Activated CD4-positive, alpha-beta T cell treated with anti-CD3 and anti-CD28 coated beads, Interleukin-2, amount 10 ng/mL, durations not matched to agents 7 days and 5 days (primary cell): ENCODE measurements around the gene RIMS3. TPM values are rescaled to one million over a fixed set of nuclear protein-coding genes. Genes with fewer than 3 reads are reported as not detected.

Source experiments
- CTCF ChIA-PET: fragments of 350-600 bp; sonication (Branson Sonifier 250); formaldehyde crosslinking; loops from one replicate; lab custom pipeline; 2021; ENCODE audit warnings: antibody characterized with exemption; lab: Charles Lee
- POLR2A ChIA-PET: fragments of 350-600 bp; sonication (Branson Sonifier 250); formaldehyde crosslinking; loops from one replicate; lab custom pipeline; 2021; ENCODE audit warnings: antibody characterized with exemption; lab: Charles Lee
- DNase-seq: peaks from one replicate; pipeline ENCODE4 v3.0.0-alpha.2; 2020
- H3K27ac Mint-ChIP-seq: one replicate; pipeline ENCODE4 v1.8.0; 2021; ENCODE audit warnings: mild to moderate bottlenecking, moderate library complexity, mixed read lengths
- H3K27me3 Mint-ChIP-seq: one replicate; pipeline ENCODE4 v1.8.0; 2021; ENCODE audit warnings: mixed read lengths
- H3K36me3 Mint-ChIP-seq: one replicate; pipeline ENCODE4 v1.8.0; 2021; ENCODE audit warnings: low read depth, mixed read lengths
- H3K4me1 Mint-ChIP-seq: one replicate; pipeline ENCODE4 v1.8.0; 2021; ENCODE audit warnings: mixed read lengths
- H3K4me3 Mint-ChIP-seq: one replicate; pipeline ENCODE4 v1.8.0; 2021; ENCODE audit warnings: mild to moderate bottlenecking, moderate library complexity, mixed read lengths
- H3K9me3 Mint-ChIP-seq: one replicate; pipeline ENCODE4 v1.8.0; 2021; ENCODE audit warnings: mixed read lengths
- total RNA-seq, 2 experiments: library from RNA; stranded (reverse); gene quantifications; one replicate each; pipeline ENCODE4 v1.2.3, GENCODE V29; 2021

The RIMS3 gene
- total RNA-seq, 2 experiments from 2014 or later, result 4.0 to 5.4 TPM

GRCh38 chr1:40648200-40648599, 17.3 kb downstream of the RIMS3 start:
- Mint-ChIP-seq H3K36me3 (no peaks in the 10 kb centered on the region), H3K4me3 (no peak overlapping the region), H3K27ac (no peak overlapping the region), H3K4me1 (no peaks in the 10 kb centered on the region), H3K9me3 (no peaks in the 10 kb centered on the region), H3K27me3 (no peaks in the 10 kb centered on the region)
- POLR2A ChIA-PET, result no interaction called here
- DNase-seq, result no peak
- CTCF ChIA-PET, result interaction anchor here (1.4 kb wide), 1 partner anchor 17 kb away, joined by 4 read pairs; no protein-coding TSS in a partner anchor

GRCh38 chr1:40646315-40646714, 19.2 kb downstream of the RIMS3 start:
- Mint-ChIP-seq H3K27ac (no peak overlapping the region), H3K36me3 (no peaks in the 10 kb centered on the region), H3K4me1 (no peaks in the 10 kb centered on the region), H3K27me3 (no peaks in the 10 kb centered on the region), H3K9me3 (no peaks in the 10 kb centered on the region), H3K4me3 (no peak overlapping the region)
- ChIA-PET CTCF (interaction anchor here (0.8 to 2.2 kb wide), 6 partner anchors 10 to 751 kb away, joined by 3 to 8 read pairs (median 3); no protein-coding TSS in a partner anchor), POLR2A (no interaction called here)
- DNase-seq, result no peak

- Mint-ChIP-seq H3K9me3 (no peaks in the 10 kb centered on the region), H3K4me3 (no peak overlapping the region), H3K4me1 (peaks cover 5% of the 10 kb centered on the region), H3K27me3 (no peaks in the 10 kb centered on the region), H3K36me3 (no peaks in the 10 kb centered on the region), H3K27ac (no peak overlapping the region)
- ChIA-PET CTCF (interaction anchor here (0.7 to 2.2 kb wide), 3 partner anchors 11 to 304 kb away, joined by 3 to 8 read pairs (median 3); no protein-coding TSS in a partner anchor), POLR2A (no interaction called here)
- no peak for DNase-seq
Observed at GRCh38 chr1:40645118-40645680, 20.3 kb downstream of the RIMS3 start.

- Mint-ChIP-seq H3K27ac (no peak overlapping the region), H3K4me3 (no peak overlapping the region), H3K9me3 (no peaks in the 10 kb centered on the region), H3K36me3 (peaks cover 2% of the 10 kb centered on the region), H3K27me3 (no peaks in the 10 kb centered on the region), H3K4me1 (peaks cover 8% of the 10 kb centered on the region)
- ChIA-PET CTCF (no interaction called here), POLR2A (no interaction called here)
- no peak for DNase-seq
Observed at GRCh38 chr1:40641601-40642242, 23.8 kb downstream of the RIMS3 start.

- POLR2A ChIA-PET, result no interaction called here
- no peak overlapping the region for H3K27ac Mint-ChIP-seq
- H3K4me3 Mint-ChIP-seq, result no peak overlapping the region
- peaks cover 9% of the 10 kb centered on the region for H3K4me1 Mint-ChIP-seq
- H3K9me3 Mint-ChIP-seq, result no peaks in the 10 kb centered on the region
- CTCF ChIA-PET, result interaction anchor here (0.6 to 1.2 kb wide), 3 partner anchors 13 to 401 kb away, joined by 3 read pairs; no protein-coding TSS in a partner anchor
- no peaks in the 10 kb centered on the region for H3K27me3 Mint-ChIP-seq
- peaks cover 3% of the 10 kb centered on the region for H3K36me3 Mint-ChIP-seq
- DNase-seq, result no peak
Observed at GRCh38 chr1:40640314-40641076, 25.0 kb downstream of the RIMS3 start.

GRCh38 chr1:40638097-40639036, 27.1 kb downstream of the RIMS3 start:
- Mint-ChIP-seq H3K4me1 (peaks cover 21% of the 10 kb centered on the region), H3K9me3 (no peaks in the 10 kb centered on the region)

GRCh38 chr1:40637470-40638007, 27.9 kb downstream of the RIMS3 start:
- no peak overlapping the region for H3K27ac Mint-ChIP-seq

More at GRCh38 chr1:40638097-40639036, 27.1 kb downstream of the RIMS3 start:
- Mint-ChIP-seq H3K4me3 (no peak overlapping the region), H3K36me3 (peaks cover 4% of the 10 kb centered on the region), H3K27me3 (no peaks in the 10 kb centered on the region), H3K27ac (no peak overlapping the region)
- POLR2A ChIA-PET, result no interaction called here
- no peak for DNase-seq
- CTCF ChIA-PET, result no interaction called here

GRCh38 chr1:40636777-40637176, 28.7 kb downstream of the RIMS3 start:
- no peaks in the 10 kb centered on the region for H3K27me3 Mint-ChIP-seq
- POLR2A ChIA-PET, result no interaction called here

More at GRCh38 chr1:40637470-40638007, 27.9 kb downstream of the RIMS3 start:
- H3K27me3 Mint-ChIP-seq, result no peaks in the 10 kb centered on the region
- POLR2A ChIA-PET, result no interaction called here
- no peaks in the 10 kb centered on the region for H3K9me3 Mint-ChIP-seq
- no peak overlapping the region for H3K4me3 Mint-ChIP-seq
- peaks cover 21% of the 10 kb centered on the region for H3K4me1 Mint-ChIP-seq
- DNase-seq, result no peak
- H3K36me3 Mint-ChIP-seq, result peaks cover 4% of the 10 kb centered on the region
- CTCF ChIA-PET, result no interaction called here

GRCh38 chr1:40635763-40636500, 29.6 kb downstream of the RIMS3 start:
- Mint-ChIP-seq H3K36me3 (peaks cover 4% of the 10 kb centered on the region), H3K27ac (no peak overlapping the region), H3K4me1 (peaks cover 21% of the 10 kb centered on the region), H3K4me3 (no peak overlapping the region), H3K27me3 (no peaks in the 10 kb centered on the region), H3K9me3 (no peaks in the 10 kb centered on the region)
- no peak for DNase-seq
- POLR2A ChIA-PET, result no interaction called here
- CTCF ChIA-PET, result no interaction called here

More at GRCh38 chr1:40636777-40637176, 28.7 kb downstream of the RIMS3 start:
- Mint-ChIP-seq H3K4me1 (peaks cover 21% of the 10 kb centered on the region), H3K27ac (no peak overlapping the region), H3K4me3 (no peak overlapping the region), H3K9me3 (no peaks in the 10 kb centered on the region), H3K36me3 (peaks cover 4% of the 10 kb centered on the region)
- DNase-seq, result no peak
- CTCF ChIA-PET, result no interaction called here

GRCh38 chr1:40634901-40635655, 30.4 kb downstream of the RIMS3 start:
- CTCF ChIA-PET, result no interaction called here
- Mint-ChIP-seq H3K4me3 (no peak overlapping the region), H3K27ac (no peak overlapping the region)

GRCh38 chr1:40633931-40634376, 31.5 kb downstream of the RIMS3 start:
- Mint-ChIP-seq H3K27me3 (no peaks in the 10 kb centered on the region), H3K36me3 (peaks cover 5% of the 10 kb centered on the region), H3K9me3 (no peaks in the 10 kb centered on the region), H3K4me1 (peaks cover 28% of the 10 kb centered on the region), H3K4me3 (no peak overlapping the region), H3K27ac (no peak overlapping the region)
- no peak for DNase-seq
- POLR2A ChIA-PET, result no interaction called here
- CTCF ChIA-PET, result interaction anchor here (1.5 kb wide), 1 partner anchor 11 kb away, joined by 6 read pairs; no protein-coding TSS in a partner anchor

More at GRCh38 chr1:40634901-40635655, 30.4 kb downstream of the RIMS3 start:
- Mint-ChIP-seq H3K9me3 (no peaks in the 10 kb centered on the region), H3K27me3 (no peaks in the 10 kb centered on the region), H3K36me3 (peaks cover 3% of the 10 kb centered on the region), H3K4me1 (peaks cover 19% of the 10 kb centered on the region)
- no peak for DNase-seq
- POLR2A ChIA-PET, result no interaction called here
